Measurements from ENCODE around the gene C1S. TPM values are rescaled to one million over a fixed set of nuclear protein-coding genes. Genes with fewer than 3 reads are reported as not detected.
"Not testable (repeated sequence)": the region's sequence is repeated elsewhere in the genome, so short reads cannot be mapped to it uniquely, and the experiment has no call there.

C1S gene
- total RNA-seq, 1 experiment from 2014 or later, result not detected

GRCh38 chr12:7049445-7049951 lies 11.0 kb upstream of the C1S start:
- not testable (repeated sequence) for H3K4me3 ChIP-seq (ENCODE audit: low read length); H3K9me3 ChIP-seq (ENCODE audit: low read length); H3K79me2 ChIP-seq (ENCODE audit: low read length); H2AFZ ChIP-seq (ENCODE audit: low read length); H3K4me2 ChIP-seq (ENCODE audit: low read depth, low read length, poor library complexity, severe bottlenecking); H3K27ac ChIP-seq (ENCODE audit: low read length); H4K20me1 ChIP-seq (ENCODE audit: insufficient read depth, low read depth, low read length); H3K9ac ChIP-seq (ENCODE audit: low read length); H3K27me3 ChIP-seq (ENCODE audit: low read length); H3K36me3 ChIP-seq (ENCODE audit: insufficient read depth, low read length); H3K9me2 ChIP-seq (replicated peaks; ENCODE audit: insufficient read depth, low read length); DNase-seq
- peaks cover 18% of the 10 kb centered on the region for H3K4me1 ChIP-seq (ENCODE audit: low read length)

GRCh38 chr12:7049973-7050372 lies 10.5 kb upstream of the C1S start:
- H3K4me2 ChIP-seq (ENCODE audit: low read depth, low read length, poor library complexity, severe bottlenecking); H4K20me1 ChIP-seq (ENCODE audit: insufficient read depth, low read depth, low read length); H3K27me3 ChIP-seq (ENCODE audit: low read length); H3K4me3 ChIP-seq (ENCODE audit: low read length); H3K36me3 ChIP-seq (ENCODE audit: insufficient read depth, low read length); H3K9ac ChIP-seq (ENCODE audit: low read length); H3K9me3 ChIP-seq (ENCODE audit: low read length); H2AFZ ChIP-seq (ENCODE audit: low read length); DNase-seq; H3K9me2 ChIP-seq (replicated peaks; ENCODE audit: insufficient read depth, low read length); H3K79me2 ChIP-seq (ENCODE audit: low read length); H3K27ac ChIP-seq (ENCODE audit: low read length): not testable (repeated sequence)
- peaks cover 18% of the 10 kb centered on the region for H3K4me1 ChIP-seq (ENCODE audit: low read length)

- Histone ChIP-seq H4K20me1 (ENCODE audit: insufficient read depth, low read depth, low read length) (no peaks in the 10 kb centered on the region), H3K9me3 (ENCODE audit: low read length) (no peaks in the 10 kb centered on the region), H3K9me2 (replicated peaks; ENCODE audit: insufficient read depth, low read length) (no peaks in the 10 kb centered on the region), H3K27ac (ENCODE audit: low read length) (no peak overlapping the region), H2AFZ (ENCODE audit: low read length) (no peak overlapping the region), H3K36me3 (ENCODE audit: insufficient read depth, low read length) (no peaks in the 10 kb centered on the region), H3K27me3 (ENCODE audit: low read length) (no peaks in the 10 kb centered on the region), H3K9ac (ENCODE audit: low read length) (no peak overlapping the region), H3K4me3 (ENCODE audit: low read length) (no peak overlapping the region), H3K4me1 (ENCODE audit: low read length) (no peaks in the 10 kb centered on the region), H3K79me2 (ENCODE audit: low read length) (no peaks in the 10 kb centered on the region), H3K4me2 (ENCODE audit: low read depth, low read length, poor library complexity, severe bottlenecking) (no peak overlapping the region)
- no peak for DNase-seq
Measured at GRCh38 chr12:7054925-7055324, 5.6 kb upstream of the C1S start.

GRCh38 chr12:7055736-7056135 lies 4.8 kb upstream of the C1S start:
- not testable (repeated sequence) for H3K27ac ChIP-seq (ENCODE audit: low read length); H3K9ac ChIP-seq (ENCODE audit: low read length); H3K9me3 ChIP-seq (ENCODE audit: low read length); H3K4me3 ChIP-seq (ENCODE audit: low read length); H3K36me3 ChIP-seq (ENCODE audit: insufficient read depth, low read length); H4K20me1 ChIP-seq (ENCODE audit: insufficient read depth, low read depth, low read length); H3K4me2 ChIP-seq (ENCODE audit: low read depth, low read length, poor library complexity, severe bottlenecking); H3K79me2 ChIP-seq (ENCODE audit: low read length); DNase-seq; H3K27me3 ChIP-seq (ENCODE audit: low read length); H3K9me2 ChIP-seq (replicated peaks; ENCODE audit: insufficient read depth, low read length); H2AFZ ChIP-seq (ENCODE audit: low read length); H3K4me1 ChIP-seq (ENCODE audit: low read length)

GRCh38 chr12:7058163-7058845 lies 2.2 kb upstream of the C1S start:
- H3K4me2 ChIP-seq (ENCODE audit: low read depth, low read length, poor library complexity, severe bottlenecking), result no peak overlapping the region
- no peaks in the 10 kb centered on the region for H3K9me3 ChIP-seq (ENCODE audit: low read length)
- H3K4me3 ChIP-seq (ENCODE audit: low read length), result no peak overlapping the region
- H3K27me3 ChIP-seq (ENCODE audit: low read length), result no peaks in the 10 kb centered on the region
- no peak overlapping the region for H3K27ac ChIP-seq (ENCODE audit: low read length)
- no peaks in the 10 kb centered on the region for H3K79me2 ChIP-seq (ENCODE audit: low read length)
- H3K9me2 ChIP-seq (replicated peaks; ENCODE audit: insufficient read depth, low read length), result no peaks in the 10 kb centered on the region
- H3K9ac ChIP-seq (ENCODE audit: low read length), result no peak overlapping the region
- no peak for DNase-seq
- no peaks in the 10 kb centered on the region for H4K20me1 ChIP-seq (ENCODE audit: insufficient read depth, low read depth, low read length)
- no peak overlapping the region for H2AFZ ChIP-seq (ENCODE audit: low read length)
- no peaks in the 10 kb centered on the region for H3K4me1 ChIP-seq (ENCODE audit: low read length)
- no peaks in the 10 kb centered on the region for H3K36me3 ChIP-seq (ENCODE audit: insufficient read depth, low read length)

GRCh38 chr12:7058850-7059395 lies 1.6 kb upstream of the C1S start:
- H3K9me3 ChIP-seq (ENCODE audit: low read length), result no peaks in the 10 kb centered on the region
- H3K27ac ChIP-seq (ENCODE audit: low read length), result no peak overlapping the region
- H3K79me2 ChIP-seq (ENCODE audit: low read length), result no peaks in the 10 kb centered on the region
- H3K9ac ChIP-seq (ENCODE audit: low read length), result no peak overlapping the region
- no peaks in the 10 kb centered on the region for H3K27me3 ChIP-seq (ENCODE audit: low read length)
- H3K4me3 ChIP-seq (ENCODE audit: low read length), result no peak overlapping the region
- H2AFZ ChIP-seq (ENCODE audit: low read length), result no peak overlapping the region
- no peaks in the 10 kb centered on the region for H3K36me3 ChIP-seq (ENCODE audit: insufficient read depth, low read length)
- DNase-seq, result no peak
- H4K20me1 ChIP-seq (ENCODE audit: insufficient read depth, low read depth, low read length), result no peaks in the 10 kb centered on the region
- H3K4me1 ChIP-seq (ENCODE audit: low read length), result no peaks in the 10 kb centered on the region
- no peak overlapping the region for H3K4me2 ChIP-seq (ENCODE audit: low read depth, low read length, poor library complexity, severe bottlenecking)
- H3K9me2 ChIP-seq (replicated peaks; ENCODE audit: insufficient read depth, low read length), result no peaks in the 10 kb centered on the region

- Histone ChIP-seq H3K9me3 (ENCODE audit: low read length) (no peaks in the 10 kb centered on the region), H3K27me3 (ENCODE audit: low read length) (no peaks in the 10 kb centered on the region), H3K4me2 (ENCODE audit: low read depth, low read length, poor library complexity, severe bottlenecking) (no peak overlapping the region), H3K27ac (ENCODE audit: low read length) (no peak overlapping the region), H4K20me1 (ENCODE audit: insufficient read depth, low read depth, low read length) (no peaks in the 10 kb centered on the region), H3K9me2 (replicated peaks; ENCODE audit: insufficient read depth, low read length) (no peaks in the 10 kb centered on the region), H3K79me2 (ENCODE audit: low read length) (no peaks in the 10 kb centered on the region), H3K4me3 (ENCODE audit: low read length) (no peak overlapping the region), H3K36me3 (ENCODE audit: insufficient read depth, low read length) (no peaks in the 10 kb centered on the region), H3K4me1 (ENCODE audit: low read length) (peaks cover 3% of the 10 kb centered on the region), H3K9ac (ENCODE audit: low read length) (no peak overlapping the region), H2AFZ (ENCODE audit: low read length) (no peak overlapping the region)
- no peak for DNase-seq
Measured at GRCh38 chr12:7059780-7060179, 738 bp upstream of the C1S start.

- no peaks in the 10 kb centered on the region for H3K79me2 ChIP-seq (ENCODE audit: low read length)
- H3K36me3 ChIP-seq (ENCODE audit: insufficient read depth, low read length), result no peaks in the 10 kb centered on the region
- H3K9me3 ChIP-seq (ENCODE audit: low read length), result no peaks in the 10 kb centered on the region
- DNase-seq, result no peak
- H3K4me1 ChIP-seq (ENCODE audit: low read length), result peaks cover 6% of the 10 kb centered on the region
- no peak overlapping the region for H2AFZ ChIP-seq (ENCODE audit: low read length)
- no peak overlapping the region for H3K4me2 ChIP-seq (ENCODE audit: low read depth, low read length, poor library complexity, severe bottlenecking)
- no peaks in the 10 kb centered on the region for H3K27me3 ChIP-seq (ENCODE audit: low read length)
- no peaks in the 10 kb centered on the region for H4K20me1 ChIP-seq (ENCODE audit: insufficient read depth, low read depth, low read length)
- no peak overlapping the region for H3K4me3 ChIP-seq (ENCODE audit: low read length)
- no peak overlapping the region for H3K9ac ChIP-seq (ENCODE audit: low read length)
- H3K9me2 ChIP-seq (replicated peaks; ENCODE audit: insufficient read depth, low read length), result no peaks in the 10 kb centered on the region
- H3K27ac ChIP-seq (ENCODE audit: low read length), result no peak overlapping the region
Measured at GRCh38 chr12:7061138-7061537, 620 bp downstream of the C1S start.

Measured in Karpas-422 (cell line).